Endothelial cell of umbilical vein (primary cell): Measurements from ENCODE around the gene PRUNE2. TPM values are rescaled to one million over a fixed set of nuclear protein-coding genes. Genes with fewer than 3 reads are reported as not detected.

Experiments used
- BruUV-seq: library from RNA; stranded (reverse); fragments of 400-500 nt; replicated peaks from 2 replicates; lab custom pipeline; 2021; lab: Mats Ljungman, UMichigan
- CTCF ChIA-PET: fragments of 300-600, 350-600 bp; sonication (Branson Sonifier 250); formaldehyde crosslinking; loops from one replicate; lab custom pipeline; 2021; ENCODE audit warnings: antibody characterized with exemption, inconsistent platforms; lab: Charles Lee
- POLR2A ChIA-PET: fragments of 300-600, 350-600 bp; sonication (Branson Sonifier 250); formaldehyde crosslinking; loops from one replicate; lab custom pipeline; 2021; ENCODE audit warnings: antibody characterized with exemption, inconsistent platforms; lab: Charles Lee
- DNase-seq: peaks from one replicate; pipeline ENCODE4 v3.0.0-alpha.2; 2011; ENCODE audit warnings: low read depth, low spot score
- FAIRE-seq: peaks from 2 replicates; lab custom pipeline; 2011; peaks lifted over from hg19 to GRCh38; lab: Jason Lieb, UNC
- H2AFZ ChIP-seq: 2 replicates; pipeline ENCODE4 v1.6.0; 2012; ENCODE audit warnings: low read depth, low read length, control low read depth, inconsistent platforms
- H3K27ac ChIP-seq: 2 replicates; pipeline ENCODE4 v1.5.1; 2011; ENCODE audit warnings: low read depth, mild to moderate bottlenecking, control low read depth, low read length, moderate library complexity; ENCODE audit not compliant: insufficient read depth
- H3K27me3 ChIP-seq, 2 experiments: 2 replicates each; pipeline versions ENCODE4 v1.6.0 to v1.6.1; 2011; ENCODE audit warnings: low read length in 2 of 2, mixed read lengths in 1 of 2; ENCODE audit not compliant: control insufficient read depth in 2 of 2, insufficient read depth in 2 of 2
- H3K36me3 ChIP-seq, 2 experiments: 2 replicates in 1 of 2; 3 replicates in 1 of 2; pipeline ENCODE4 v1.5.1; 2011; ENCODE audit warnings: low read length in 2 of 2, mild to moderate bottlenecking in 1 of 2, moderate library complexity in 1 of 2; ENCODE audit not compliant: control insufficient read depth in 2 of 2, insufficient read depth in 2 of 2; ENCODE audit errors: extremely low read depth in 1 of 2
- H3K4me1 ChIP-seq: 3 replicates; pipeline ENCODE4 v1.5.1; 2011; ENCODE audit warnings: mild to moderate bottlenecking, low read length; ENCODE audit not compliant: control insufficient read depth, insufficient read depth; ENCODE audit errors: extremely low read depth
- H3K4me2 ChIP-seq: 2 replicates; pipeline ENCODE4 v1.6.1; 2011; ENCODE audit warnings: low read length, control low read depth, mixed read lengths; ENCODE audit not compliant: insufficient read depth
- H3K4me3 ChIP-seq, 3 experiments: fragments of 200-600 bp in 1 of 3; sonication (generic), shearing (Covaris generic) in 1 of 3; replicated peaks in 1 of 3; 2 replicates each; pipeline ENCODE4 v1.5.1; 2011 to 2016; ENCODE audit warnings: control low read depth in 3 of 3, low read length in 3 of 3, mild to moderate bottlenecking in 2 of 3, inconsistent platforms in 1 of 3, low read depth in 1 of 3, moderate library complexity in 1 of 3; ENCODE audit not compliant: insufficient read depth in 1 of 3
- H3K79me2 ChIP-seq: 2 replicates; pipeline ENCODE4 v1.6.0; 2012; ENCODE audit warnings: low read length, inconsistent platforms; ENCODE audit not compliant: control insufficient read depth, insufficient read depth
- H3K9ac ChIP-seq: replicated peaks from 2 replicates; pipeline ENCODE3; 2011; ENCODE audit warnings: low read length, control low read depth; ENCODE audit not compliant: insufficient read depth; ENCODE audit errors: extremely low read depth
- H3K9me1 ChIP-seq: replicated peaks from 3 replicates; pipeline ENCODE4 v1.6.0; 2011; ENCODE audit warnings: mild to moderate bottlenecking, low read length; ENCODE audit not compliant: control insufficient read depth, insufficient read depth; ENCODE audit errors: extremely low read depth
- H3K9me3 ChIP-seq: replicated peaks from 2 replicates; pipeline ENCODE4 v1.5.1; 2012; ENCODE audit warnings: low read length, inconsistent platforms; ENCODE audit not compliant: control insufficient read depth, insufficient read depth
- H4K20me1 ChIP-seq: replicated peaks from 2 replicates; pipeline ENCODE3; 2011; ENCODE audit warnings: mild to moderate bottlenecking, low read length; ENCODE audit not compliant: control insufficient read depth, insufficient read depth; ENCODE audit errors: extremely low read depth
- CTCF ChIP-seq, 2 donors: IDR thresholded peaks; 1 replicate in 1 of 2; 2 replicates in 1 of 2; pipeline ENCODE4 v1.5.1; 2011; ENCODE audit warnings: low read length in 2 of 2, mild to moderate bottlenecking in 2 of 2, moderate library complexity in 2 of 2, control low read depth in 1 of 2, inconsistent platforms in 1 of 2, low read depth in 1 of 2; ENCODE audit not compliant: insufficient read depth in 1 of 2; ENCODE audit errors: extremely low read depth in 1 of 2
- EZH2 ChIP-seq: IDR thresholded peaks from 2 replicates; pipeline ENCODE4 v1.6.1; 2012; ENCODE audit warnings: borderline replicate concordance, low read depth, mild to moderate bottlenecking, moderate library complexity, low read length, inconsistent platforms; ENCODE audit not compliant: severe bottlenecking
- FOS ChIP-seq: IDR thresholded peaks from 2 replicates; pipeline ENCODE4 v1.6.1; 2011; ENCODE audit warnings: mild to moderate bottlenecking, low read length, moderate library complexity, borderline replicate concordance; ENCODE audit not compliant: insufficient read depth
- GATA2 ChIP-seq: IDR thresholded peaks from 2 replicates; pipeline ENCODE4 v1.7.0; 2011; ENCODE audit warnings: low read depth, mild to moderate bottlenecking, moderate library complexity, mixed read lengths, low read length; ENCODE audit not compliant: insufficient read length, insufficient read depth
- JUN ChIP-seq: IDR thresholded peaks from 2 replicates; pipeline ENCODE4 v1.6.1; 2011; ENCODE audit warnings: borderline replicate concordance, low read depth; ENCODE audit not compliant: insufficient read length, insufficient read depth
- MAX ChIP-seq: IDR thresholded peaks from 2 replicates; pipeline ENCODE4 v1.6.1; 2011; ENCODE audit not compliant: insufficient read depth, insufficient read length
- MYC ChIP-seq: IDR thresholded peaks from one replicate; pipeline ENCODE4 v1.6.1; 2011; ENCODE audit warnings: mild to moderate bottlenecking, low read depth, low read length
- POLR2A ChIP-seq: IDR thresholded peaks from 2 replicates; pipeline ENCODE4 v1.6.1; 2012; ENCODE audit warnings: low read depth, mild to moderate bottlenecking, control low read depth, low read length
- POLR2AphosphoS5 ChIP-seq: IDR thresholded peaks from 2 replicates; pipeline ENCODE4 v1.6.1; 2012; ENCODE audit warnings: low read depth, mild to moderate bottlenecking, control low read depth, low read length, moderate library complexity; ENCODE audit not compliant: insufficient read depth
- dilution Hi-C: fragments of 300-500 bp; cut with MboI; formaldehyde crosslinking; loops from one replicate; pipeline ENCODE4 v1.15.0; 2019; ENCODE audit warnings: low sequenced_read_pairs; ENCODE audit not compliant: extremely low pct_ligation_motif_present
- intact Hi-C: fragments of 100-400 bp; cut with micrococcal nuclease; formaldehyde crosslinking; loops from one replicate; pipeline ENCODE4 v1.10.0; 2022
- polyA plus RNA-seq, 4 experiments: library from polyadenylated mRNA; depleted of rRNA in 3 of 4; stranded (reverse) in 3 of 4; unstranded in 1 of 4; fragments of >200 nt; gene quantifications; 2 replicates each; pipeline versions ENCODE4 v1.2.1 to v1.2.3, GENCODE V29; 2011 to 2012; ENCODE audit warnings: missing spikeins in 1 of 4
- total RNA-seq: library from RNA; stranded (reverse); gene quantifications from 2 replicates; pipeline ENCODE4 v1.2.3, GENCODE V29; 2021

The PRUNE2 gene
- total and polyA plus RNA-seq, 2 donors (not counting 3 experiments of a cell fraction or from before 2014, with no cell fraction given): 15.8 to 21.7 TPM

GRCh38 chr9:76585487-76586389, 320.2 kb downstream of the PRUNE2 start:
- DNase-seq (no peak), FAIRE-seq (no peak)
- intact Hi-C loops: no loop called here
- H3K9me1 ChIP-seq: no peaks in the 10 kb centered on the region
- no peaks in the 10 kb centered on the region for H3K79me2 ChIP-seq
- CTCF ChIA-PET: no interaction called here
- no peak overlapping the region for H3K27ac ChIP-seq
- dilution Hi-C loops: no loop called here
- H4K20me1 ChIP-seq: no peaks in the 10 kb centered on the region
- no peak overlapping the region for H2AFZ ChIP-seq
- no TSS peak for BruUV-seq
- no peak overlapping the region for H3K9ac ChIP-seq
- H3K27me3 ChIP-seq: no peaks in the 10 kb centered on the region
- no peak for TF ChIP-seq GATA2
- no peak for TF ChIP-seq FOS
- no peak for TF ChIP-seq JUN
- TF ChIP-seq EZH2: no peak
- no peak for TF ChIP-seq MYC
- TF ChIP-seq MAX: no peak
- no peak for TF ChIP-seq POLR2AphosphoS5
- no peak for TF ChIP-seq CTCF (IDR thresholded peaks at IDR 0.05; ENCODE audit: extremely low read depth in 1 of 2, insufficient read depth in 1 of 2, low read depth in 1 of 2, low read length in 2 of 2)
- TF ChIP-seq POLR2A: no peak
- no peaks in the 10 kb centered on the region for H3K36me3 ChIP-seq
- H3K4me2 ChIP-seq: no peak overlapping the region
- POLR2A ChIA-PET: no interaction called here
- H3K9me3 ChIP-seq: no peaks in the 10 kb centered on the region
- H3K4me1 ChIP-seq: no peaks in the 10 kb centered on the region
- H3K4me3 ChIP-seq: no peak overlapping the region
